Kidney epithelial cell (primary cell): ENCODE data around the gene GAS2. TPM values are rescaled to one million over a fixed set of nuclear protein-coding genes. Genes with fewer than 3 reads are reported as not detected.

Experiments
- DNase-seq: peaks from one replicate; pipeline ENCODE4 v3.0.0-alpha.2; 2010; ENCODE audit warnings: low read depth
- H3K27me3 ChIP-seq: 2 replicates; pipeline ENCODE4 v1.6.0; 2011; ENCODE audit warnings: low read length; ENCODE audit not compliant: control insufficient read depth, insufficient read depth
- H3K36me3 ChIP-seq: 2 replicates; pipeline ENCODE4 v1.5.1; 2011; ENCODE audit warnings: low read length; ENCODE audit not compliant: control insufficient read depth, insufficient read depth
- H3K4me3 ChIP-seq: 2 replicates; pipeline ENCODE4 v1.5.1; 2011; ENCODE audit warnings: low read depth, mild to moderate bottlenecking, control low read depth, low read length
- total RNA-seq: library from RNA; depleted of rRNA; stranded (reverse); fragments of >200 nt; gene quantifications from 2 replicates; pipeline ENCODE4 v1.2.3, GENCODE V29; 2015
- TF ChIP-seq, protein P1 (sequence below): IDR thresholded peaks from 2 replicates; pipeline ENCODE4 v1.5.1; 2011; ENCODE audit warnings: mild to moderate bottlenecking, moderate library complexity, low read length, control low read depth, inconsistent platforms; ENCODE audit not compliant: insufficient read depth, poor library complexity, severe bottlenecking

The GAS2 gene
- total RNA-seq, 1 donor from 2014 or later = 0.46 TPM

DNA sequence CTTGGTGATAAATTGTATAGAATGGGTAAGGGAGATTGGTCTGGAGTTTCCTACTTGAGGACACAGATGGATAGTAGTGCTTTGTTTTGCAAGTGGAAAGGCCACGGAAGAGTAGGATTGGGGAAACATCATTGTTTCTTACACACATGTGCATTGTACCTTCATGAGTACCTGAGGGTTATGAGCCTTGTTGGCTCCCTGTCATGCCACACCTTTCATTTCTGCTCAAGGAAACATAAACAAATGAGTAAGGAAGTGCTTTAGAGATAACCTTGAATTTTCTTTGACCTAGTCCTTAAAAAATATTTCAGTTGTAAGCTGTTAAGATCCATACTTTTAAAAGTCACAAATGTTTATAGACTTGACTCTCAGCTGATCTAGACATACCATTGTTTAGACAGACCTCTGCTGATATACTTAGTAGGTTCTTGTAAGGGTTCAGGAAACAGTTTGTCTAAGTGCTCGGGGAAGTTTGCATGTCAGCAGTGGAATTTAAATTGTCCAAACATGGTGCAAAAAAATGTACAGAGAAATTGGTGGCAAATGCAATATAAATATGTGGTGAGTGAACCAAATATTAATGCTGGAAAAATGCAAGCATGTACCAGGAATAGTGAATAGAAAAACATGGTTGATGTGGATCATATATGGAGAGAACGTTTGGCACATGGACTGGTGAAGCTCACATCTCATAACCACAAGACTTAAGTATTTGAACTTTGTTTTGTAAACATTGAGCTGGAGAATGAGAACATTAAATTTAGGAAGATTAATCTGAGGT is 40.9 kb downstream of the GAS2 start:
- no peaks in the 10 kb centered on the region for H3K36me3 ChIP-seq
- no peak for DNase-seq
- H3K27me3 ChIP-seq = no peaks in the 10 kb centered on the region
- no peak overlapping the region for H3K4me3 ChIP-seq
- TF ChIP-seq, protein P1, sequence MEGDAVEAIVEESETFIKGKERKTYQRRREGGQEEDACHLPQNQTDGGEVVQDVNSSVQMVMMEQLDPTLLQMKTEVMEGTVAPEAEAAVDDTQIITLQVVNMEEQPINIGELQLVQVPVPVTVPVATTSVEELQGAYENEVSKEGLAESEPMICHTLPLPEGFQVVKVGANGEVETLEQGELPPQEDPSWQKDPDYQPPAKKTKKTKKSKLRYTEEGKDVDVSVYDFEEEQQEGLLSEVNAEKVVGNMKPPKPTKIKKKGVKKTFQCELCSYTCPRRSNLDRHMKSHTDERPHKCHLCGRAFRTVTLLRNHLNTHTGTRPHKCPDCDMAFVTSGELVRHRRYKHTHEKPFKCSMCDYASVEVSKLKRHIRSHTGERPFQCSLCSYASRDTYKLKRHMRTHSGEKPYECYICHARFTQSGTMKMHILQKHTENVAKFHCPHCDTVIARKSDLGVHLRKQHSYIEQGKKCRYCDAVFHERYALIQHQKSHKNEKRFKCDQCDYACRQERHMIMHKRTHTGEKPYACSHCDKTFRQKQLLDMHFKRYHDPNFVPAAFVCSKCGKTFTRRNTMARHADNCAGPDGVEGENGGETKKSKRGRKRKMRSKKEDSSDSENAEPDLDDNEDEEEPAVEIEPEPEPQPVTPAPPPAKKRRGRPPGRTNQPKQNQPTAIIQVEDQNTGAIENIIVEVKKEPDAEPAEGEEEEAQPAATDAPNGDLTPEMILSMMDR = no peak

DNA sequence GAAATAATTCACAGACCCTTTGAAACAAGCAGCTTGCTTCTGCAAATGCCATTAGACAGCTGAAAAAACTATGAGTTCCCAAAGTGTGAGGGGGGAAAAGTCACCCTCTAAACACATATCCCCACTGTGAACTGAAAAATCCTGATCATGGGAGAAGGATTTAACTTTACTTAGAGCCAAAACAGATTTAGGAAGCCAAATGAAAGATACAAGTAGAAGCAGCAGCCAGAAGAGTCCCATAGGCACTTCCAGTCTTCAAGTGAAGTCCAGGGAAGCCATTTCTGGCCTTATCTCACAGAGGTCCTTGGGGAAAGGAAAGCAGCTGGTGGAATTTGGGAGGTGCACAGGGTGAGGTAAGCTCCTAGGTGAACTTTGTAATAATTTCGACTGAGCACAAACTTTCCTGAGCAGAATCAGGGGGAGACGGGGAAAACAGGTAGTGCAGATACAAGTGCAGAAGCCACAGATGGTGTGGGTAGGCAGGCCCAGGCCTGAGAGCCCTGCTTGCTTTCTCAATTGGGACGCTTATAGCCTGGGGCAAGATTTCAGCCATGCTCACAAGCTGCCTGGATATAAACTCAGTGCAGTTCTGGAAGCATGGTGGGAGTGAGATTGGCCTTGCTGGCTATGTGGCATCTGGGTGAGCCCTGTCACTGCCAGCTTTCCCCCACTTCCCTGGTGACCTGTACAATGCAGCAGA is 44.8 kb downstream of the GAS2 start:
- no peak for DNase-seq
- Histone ChIP-seq H3K27me3 (no peaks in the 10 kb centered on the region), H3K4me3 (no peak overlapping the region), H3K36me3 (no peaks in the 10 kb centered on the region)
- TF ChIP-seq, protein P1 = no peak

DNA sequence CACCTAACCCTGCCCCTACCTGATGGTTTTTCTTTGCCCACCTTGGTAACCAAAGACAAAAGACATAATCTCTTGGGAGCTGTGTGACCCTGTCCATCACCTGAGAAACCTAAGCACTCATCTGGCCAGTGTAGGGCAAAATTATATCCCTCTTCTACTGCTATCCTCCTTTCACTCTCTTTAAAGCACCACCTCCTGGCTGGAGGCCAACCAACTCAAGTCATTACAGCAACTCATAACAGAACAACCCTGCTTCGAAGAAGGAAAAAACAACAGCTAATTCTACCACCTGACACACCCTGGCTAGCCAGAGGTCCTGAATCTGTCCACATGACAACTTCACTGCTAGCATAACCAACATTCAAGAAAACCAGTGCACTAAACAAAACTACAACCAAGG is 45.5 kb downstream of the GAS2 start:
- no peak for DNase-seq

DNA sequence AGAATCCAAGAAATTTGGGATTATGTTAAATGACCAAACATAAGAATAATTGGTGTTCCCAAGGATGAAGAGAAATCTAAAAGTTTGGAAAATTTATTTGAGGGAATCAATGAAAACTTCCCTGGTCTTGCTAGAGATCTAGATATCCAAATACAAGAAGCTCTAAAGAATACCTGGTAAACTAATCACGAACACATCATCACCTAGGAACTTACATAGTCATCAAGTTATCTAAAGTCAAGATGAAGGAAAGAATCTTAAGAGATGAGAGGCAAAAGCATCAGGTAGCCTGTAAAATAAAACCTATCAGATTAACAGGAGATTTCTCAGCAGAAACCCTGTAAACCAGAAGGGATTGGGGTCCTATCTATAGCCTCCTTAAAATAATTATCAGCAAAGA is 46.9 kb downstream of the GAS2 start:
- TF ChIP-seq, protein P1 = no peak
- Histone ChIP-seq H3K36me3 (no peaks in the 10 kb centered on the region), H3K27me3 (no peaks in the 10 kb centered on the region), H3K4me3 (no peak overlapping the region)
- DNase-seq = no peak

More for the DNA sequence above, 45.5 kb downstream of the GAS2 start:
- TF ChIP-seq, protein P1 = no peak
- Histone ChIP-seq H3K27me3 (no peaks in the 10 kb centered on the region), H3K4me3 (no peak overlapping the region), H3K36me3 (no peaks in the 10 kb centered on the region)

DNA sequence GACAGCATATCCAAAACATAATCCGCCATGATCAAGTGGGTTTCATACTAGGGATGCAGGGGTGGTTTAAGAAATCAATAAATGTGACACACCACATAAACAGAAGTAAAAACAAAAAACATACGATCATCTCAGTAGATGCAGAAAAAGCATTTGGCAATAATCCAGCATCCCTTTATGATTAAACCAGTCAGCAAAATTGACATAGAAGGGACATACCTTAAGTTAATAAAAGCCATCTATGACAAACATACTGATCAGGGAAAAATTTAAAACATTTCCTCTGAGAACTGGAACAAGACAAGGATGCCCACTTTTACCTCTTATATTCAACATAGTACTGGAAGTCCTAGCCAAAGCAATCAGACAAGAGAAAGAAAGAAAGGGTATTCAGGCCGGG is 49.6 kb downstream of the GAS2 start:
- Histone ChIP-seq H3K36me3 (no peaks in the 10 kb centered on the region), H3K4me3 (no peak overlapping the region), H3K27me3 (no peaks in the 10 kb centered on the region)
- TF ChIP-seq, protein P1 = no peak
- no peak for DNase-seq
